ENCODE results near the gene PPP2R3A. TPM values are rescaled to one million over a fixed set of nuclear protein-coding genes. Genes with fewer than 3 reads are reported as not detected.
"Not testable (repeated sequence)": the region's sequence is repeated elsewhere in the genome, so short reads cannot be mapped to it uniquely, and the experiment has no call there.

PPP2R3A gene
- total RNA-seq, 3 donors from 2014 or later (not counting 1 experiment from before 2014, with no cell fraction given), result 0.35 to 0.43 (median 0.40) TPM

- H3K4me1 Mint-ChIP-seq, result peaks cover 90 to 92% of the 10 kb centered on the region in 2 donors
- Histone ChIP-seq H3K9me3 (ENCODE audit: control insufficient read depth, insufficient read depth, low read length) (no peaks in the 10 kb centered on the region), H3K27ac (ENCODE audit: low read length) (no peak overlapping the region), H3K36me3 (ENCODE audit: control insufficient read depth, insufficient read depth, low read length) (no peaks in the 10 kb centered on the region), H3K27me3 (ENCODE audit: control insufficient read depth, insufficient read depth, low read length) (no peaks in the 10 kb centered on the region), H3K4me1 (ENCODE audit: control insufficient read depth, insufficient read depth, low read length) (peaks cover 63% of the 10 kb centered on the region), H3K4me3 (ENCODE audit: low read length) (no peak overlapping the region)
- H3K36me3 Mint-ChIP-seq, result no peaks in the 10 kb centered on the region
- H3K4me3 Mint-ChIP-seq, result peak overlapping the region; percentile 74
- DNase-seq (no peak), ATAC-seq (no peak)
- intact Hi-C loops (cut with micrococcal nuclease), result no loop called here
- TF ChIP-seq CTCF (IDR thresholded peaks at IDR 0.05), result no peak
- peak overlapping the region; percentile 4 to 98 for H3K27ac Mint-ChIP-seq
- no peaks in the 10 kb centered on the region for H3K27me3 Mint-ChIP-seq (ENCODE audit: low read depth in 2 of 2)
- WGBS (ENCODE audit: insufficient coverage), result 60% methylated on average over 1 of the region's 5 CpGs
- H3K9me3 Mint-ChIP-seq, result no peaks in the 10 kb centered on the region
Observed at GRCh38 chr3:136189043-136189442, 223.5 kb downstream of the PPP2R3A start.

GRCh38 chr3:136189859-136190617 lies 224.5 kb downstream of the PPP2R3A start:
- Mint-ChIP-seq H3K27me3 (ENCODE audit: low read depth in 2 of 2) (no peaks in the 10 kb centered on the region), H3K4me3 (peak overlapping the region; percentile 74), H3K36me3 (peaks cover 8% of the 10 kb centered on the region)

GRCh38 chr3:136192195-136192594 lies 226.7 kb downstream of the PPP2R3A start:
- not testable (repeated sequence) for H3K36me3 Mint-ChIP-seq; H3K27me3 Mint-ChIP-seq (ENCODE audit: low read depth in 2 of 2); H3K9me3 Mint-ChIP-seq; H3K36me3 ChIP-seq (ENCODE audit: control insufficient read depth, insufficient read depth, low read length); H3K27me3 ChIP-seq (ENCODE audit: control insufficient read depth, insufficient read depth, low read length); H3K9me3 ChIP-seq (ENCODE audit: control insufficient read depth, insufficient read depth, low read length); H3K4me3 ChIP-seq (ENCODE audit: low read length); ATAC-seq
- peak in 1 of 2 donors; percentile 16 for DNase-seq
- intact Hi-C loops (cut with micrococcal nuclease), result loop anchor here (5.0 to 10.0 kb wide), 3 partner anchors 40 to 733 kb away; no protein-coding TSS in a partner anchor
- H3K4me1 Mint-ChIP-seq, result peaks cover 88 to 89% of the 10 kb centered on the region in 2 donors
- peak overlapping the region; percentile 99 for H3K4me3 Mint-ChIP-seq
- Histone ChIP-seq H3K27ac (ENCODE audit: low read length) (peak overlapping the region; percentile 18), H3K4me1 (ENCODE audit: control insufficient read depth, insufficient read depth, low read length) (peaks cover 42% of the 10 kb centered on the region)
- WGBS (ENCODE audit: insufficient coverage), result 22% methylated on average over 6 of the region's 6 CpGs
- peak overlapping the region; percentile 98 for H3K27ac Mint-ChIP-seq

More at GRCh38 chr3:136189859-136190617, 224.5 kb downstream of the PPP2R3A start:
- Histone ChIP-seq H3K36me3 (ENCODE audit: control insufficient read depth, insufficient read depth, low read length) (no peaks in the 10 kb centered on the region), H3K9me3 (ENCODE audit: control insufficient read depth, insufficient read depth, low read length) (no peaks in the 10 kb centered on the region), H3K4me3 (ENCODE audit: low read length) (no peak overlapping the region), H3K27me3 (ENCODE audit: control insufficient read depth, insufficient read depth, low read length) (no peaks in the 10 kb centered on the region), H3K4me1 (ENCODE audit: control insufficient read depth, insufficient read depth, low read length) (peaks cover 57% of the 10 kb centered on the region), H3K27ac (ENCODE audit: low read length) (no peak overlapping the region)
- no peak for TF ChIP-seq CTCF (IDR thresholded peaks at IDR 0.05)
- WGBS (ENCODE audit: insufficient coverage), result 90% methylated on average over 9 of the region's 11 CpGs
- peaks cover 93% of the 10 kb centered on the region in 2 donors for H3K4me1 Mint-ChIP-seq
- intact Hi-C loops (cut with micrococcal nuclease), result loop anchor here (2.0 to 10.0 kb wide), 4 partner anchors 17 to 735 kb away; no protein-coding TSS in a partner anchor
- H3K27ac Mint-ChIP-seq, result peak overlapping the region; percentile 98
- DNase-seq (no peak), ATAC-seq (no peak)
- no peaks in the 10 kb centered on the region for H3K9me3 Mint-ChIP-seq

GRCh38 chr3:136192831-136193230 lies 227.3 kb downstream of the PPP2R3A start:
- no peak for TF ChIP-seq CTCF (IDR thresholded peaks at IDR 0.05)
- H3K27me3 ChIP-seq (ENCODE audit: control insufficient read depth, insufficient read depth, low read length), result no peaks in the 10 kb centered on the region
- ATAC-seq (no peak), DNase-seq (no peak)
- H3K9me3 Mint-ChIP-seq, result no peaks in the 10 kb centered on the region
- H3K4me1 Mint-ChIP-seq, result peaks cover 89 to 90% of the 10 kb centered on the region in 2 donors
- intact Hi-C loops (cut with micrococcal nuclease), result loop anchor here (5.0 to 10.0 kb wide), 3 partner anchors 41 to 732 kb away; no protein-coding TSS in a partner anchor
- 0% methylated on average over 1 of the region's 2 CpGs for WGBS (ENCODE audit: insufficient coverage)
- peak overlapping the region; percentile 99 for H3K4me3 Mint-ChIP-seq
- H3K9me3 ChIP-seq (ENCODE audit: control insufficient read depth, insufficient read depth, low read length), result no peaks in the 10 kb centered on the region
- H3K27ac Mint-ChIP-seq, result peak overlapping the region; percentile 98
- H3K36me3 Mint-ChIP-seq, result peaks cover 9% of the 10 kb centered on the region
- peaks cover 0 to 5% of the 10 kb centered on the region in 2 donors for H3K27me3 Mint-ChIP-seq (ENCODE audit: low read depth in 2 of 2)
- H3K4me1 ChIP-seq (ENCODE audit: control insufficient read depth, insufficient read depth, low read length), result peaks cover 37% of the 10 kb centered on the region
- no peaks in the 10 kb centered on the region for H3K36me3 ChIP-seq (ENCODE audit: control insufficient read depth, insufficient read depth, low read length)
- H3K4me3 ChIP-seq (ENCODE audit: low read length), result peak overlapping the region; percentile 56
- peak overlapping the region; percentile 99 for H3K27ac ChIP-seq (ENCODE audit: low read length)
